GM12875 (cell line): ENCODE measurements around the gene ZSWIM6.
"Not testable (repeated sequence)": the region's sequence is repeated elsewhere in the genome, so short reads cannot be mapped to it uniquely, and the experiment has no call there.

Experiments
- H3K4me3 ChIP-seq: one replicate; pipeline ENCODE4 v1.5.1; 2011; ENCODE audit warnings: low read depth, low read length, control low read depth
- CTCF ChIP-seq: IDR thresholded peaks from 2 replicates; pipeline ENCODE4 v1.5.1; 2011; ENCODE audit warnings: low read depth, mild to moderate bottlenecking, control low read depth, inconsistent platforms, low read length, moderate library complexity, borderline replicate concordance; ENCODE audit not compliant: insufficient read depth

ZSWIM6 gene

GRCh38 chr5:61399679-61400078 lies 67.6 kb downstream of the ZSWIM6 start:
- no peak for TF ChIP-seq CTCF
- no peak overlapping the region for H3K4me3 ChIP-seq

GRCh38 chr5:61401726-61402125 lies 69.7 kb downstream of the ZSWIM6 start:
- TF ChIP-seq CTCF = no peak
- H3K4me3 ChIP-seq = no peak overlapping the region

- TF ChIP-seq CTCF = no peak
- no peak overlapping the region for H3K4me3 ChIP-seq
Measured at GRCh38 chr5:61402244-61402823, 70.3 kb downstream of the ZSWIM6 start.

GRCh38 chr5:61402970-61403900 lies 71.2 kb downstream of the ZSWIM6 start:
- H3K4me3 ChIP-seq = no peak overlapping the region
- no peak for TF ChIP-seq CTCF

GRCh38 chr5:61405511-61406295 lies 73.6 kb downstream of the ZSWIM6 start:
- H3K4me3 ChIP-seq = no peak overlapping the region
- TF ChIP-seq CTCF = no peak

- not testable (repeated sequence) for H3K4me3 ChIP-seq
Measured at GRCh38 chr5:61406497-61406896, 74.4 kb downstream of the ZSWIM6 start.

- TF ChIP-seq CTCF = no peak
- no peak overlapping the region for H3K4me3 ChIP-seq
Measured at GRCh38 chr5:61407706-61408270, 75.7 kb downstream of the ZSWIM6 start.
